ENCODE data around the gene FOXP1.

Gene FOXP1

DNA sequence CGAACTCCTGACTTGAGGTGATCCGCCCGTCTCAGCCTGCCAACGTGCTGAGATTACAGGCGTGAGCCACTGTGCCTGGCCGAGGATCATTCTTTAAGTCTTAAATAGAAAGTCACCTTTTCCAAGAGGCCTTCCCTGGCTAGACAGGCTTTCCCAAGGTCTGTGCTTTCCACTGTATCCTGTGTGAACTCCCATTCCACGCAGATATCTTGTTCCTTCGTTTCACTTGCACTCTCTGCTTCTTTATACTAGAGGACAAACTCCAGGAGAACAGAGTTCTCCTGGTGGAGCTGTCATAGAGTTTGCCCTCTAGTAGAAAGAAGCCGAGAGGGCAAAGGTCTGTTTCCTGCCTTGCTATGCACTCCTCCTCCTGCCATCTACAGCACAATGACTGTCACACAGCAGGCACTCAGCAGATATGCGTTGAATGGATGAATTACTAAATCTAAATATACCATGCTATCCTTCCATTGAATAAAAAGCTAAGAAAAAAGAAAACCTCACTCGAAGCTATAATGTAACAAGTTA lies 211.2 kb downstream of the FOXP1 start:
- DNase-seq (ENCODE audit: low read depth in 2 of 2), result no peak

- DNase-seq (ENCODE audit: low read depth in 2 of 2), result no peak
These were observed 212.2 kb downstream of the FOXP1 start for GRCh38 chr3:71371282-71371681.

DNA sequence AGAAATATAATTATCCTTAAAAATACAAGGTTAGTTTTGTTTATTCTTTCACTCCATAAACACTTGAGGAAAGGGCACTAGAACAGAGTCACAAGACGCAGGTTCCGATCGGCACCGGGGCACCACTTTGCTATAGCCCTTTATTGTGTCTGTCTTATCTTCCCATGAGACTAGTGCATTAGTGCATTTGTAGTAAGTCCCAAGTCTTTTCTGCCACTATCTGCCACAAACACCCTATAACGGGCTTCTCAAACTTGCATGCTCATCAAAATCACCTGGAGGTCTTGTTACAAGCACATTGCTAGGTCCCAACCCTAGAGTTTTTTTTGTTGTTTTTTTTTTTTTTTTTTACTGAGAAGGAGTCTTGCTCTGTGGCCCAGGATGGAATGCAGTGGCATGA lies 213.1 kb downstream of the FOXP1 start:
- no peak for DNase-seq (ENCODE audit: low read depth in 2 of 2)

DNA sequence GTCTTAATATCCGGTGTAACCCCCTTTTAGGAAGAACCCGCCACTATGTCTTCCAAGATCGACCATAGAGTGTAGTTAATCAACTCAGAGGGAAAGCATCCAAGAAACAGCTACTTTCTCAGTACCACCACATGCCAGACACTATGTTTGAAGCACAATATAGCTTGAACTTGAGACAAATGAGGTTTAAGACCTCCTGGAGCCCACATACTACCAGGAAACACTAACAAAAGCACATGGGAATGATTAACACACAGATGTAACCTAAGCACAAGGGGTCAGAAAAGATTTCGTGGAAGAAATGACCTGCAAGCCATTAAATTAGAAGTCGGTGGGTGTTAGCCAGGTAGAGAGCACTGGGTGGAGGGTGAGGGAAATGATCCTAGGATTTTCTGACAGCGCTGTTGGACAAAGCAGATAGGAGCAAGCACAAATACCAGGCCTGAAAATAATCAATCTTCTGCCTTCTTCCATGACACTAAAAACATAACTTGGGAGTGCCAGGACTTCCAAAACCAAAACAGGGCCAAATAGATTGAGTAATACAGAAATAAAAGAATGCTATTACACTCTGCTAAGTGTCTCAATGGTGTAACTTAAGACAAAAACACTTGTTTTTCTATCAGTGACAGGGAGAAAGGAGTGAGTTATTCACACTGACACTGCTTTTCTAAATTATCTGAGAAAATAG lies 213.7 kb downstream of the FOXP1 start:
- DNase-seq (ENCODE audit: low read depth in 2 of 2), result no peak

DNA sequence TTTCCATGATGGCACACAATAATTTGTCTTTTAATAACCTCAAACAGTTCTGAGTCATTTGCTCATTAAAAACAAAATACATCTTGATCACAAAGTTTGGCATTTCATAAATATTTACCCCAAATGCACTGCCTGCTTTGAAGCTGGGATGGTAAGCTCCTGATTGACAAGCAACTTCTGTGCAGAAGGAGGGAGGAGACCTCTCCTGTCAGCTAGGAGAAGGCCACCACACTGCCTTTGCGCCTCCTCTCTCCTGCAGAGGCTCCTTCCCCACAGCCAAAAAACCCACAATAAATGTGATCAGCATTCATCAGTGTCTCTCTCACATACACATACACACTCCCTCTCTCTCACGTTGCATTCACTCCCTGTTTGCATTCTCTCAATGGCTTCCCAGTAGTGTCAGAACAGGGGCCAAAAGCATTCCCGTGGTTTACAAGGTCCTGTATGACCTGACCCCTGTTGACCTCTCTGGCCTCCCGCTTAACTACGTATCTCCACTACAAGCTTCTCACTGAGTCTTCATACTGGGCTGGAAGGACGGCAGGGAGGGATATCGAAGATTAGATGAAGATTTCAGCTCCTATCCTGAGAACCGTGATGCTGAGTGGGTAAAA lies 216.4 kb downstream of the FOXP1 start:
- no peak for DNase-seq (ENCODE audit: low read depth in 2 of 2)

GRCh38 chr3:71361334-71361890 lies 222.1 kb downstream of the FOXP1 start:
- no peak for DNase-seq (ENCODE audit: low read depth in 2 of 2)

- no peak for DNase-seq (ENCODE audit: low read depth in 2 of 2)
These were observed 222.8 kb downstream of the FOXP1 start for GRCh38 chr3:71360764-71361163.

GRCh38 chr3:71360180-71360579 lies 223.3 kb downstream of the FOXP1 start:
- no peak for DNase-seq (ENCODE audit: low read depth in 2 of 2)

- DNase-seq (ENCODE audit: low read depth in 2 of 2), result no peak
These were observed 225.3 kb downstream of the FOXP1 start for GRCh38 chr3:71358243-71358642.

DNA sequence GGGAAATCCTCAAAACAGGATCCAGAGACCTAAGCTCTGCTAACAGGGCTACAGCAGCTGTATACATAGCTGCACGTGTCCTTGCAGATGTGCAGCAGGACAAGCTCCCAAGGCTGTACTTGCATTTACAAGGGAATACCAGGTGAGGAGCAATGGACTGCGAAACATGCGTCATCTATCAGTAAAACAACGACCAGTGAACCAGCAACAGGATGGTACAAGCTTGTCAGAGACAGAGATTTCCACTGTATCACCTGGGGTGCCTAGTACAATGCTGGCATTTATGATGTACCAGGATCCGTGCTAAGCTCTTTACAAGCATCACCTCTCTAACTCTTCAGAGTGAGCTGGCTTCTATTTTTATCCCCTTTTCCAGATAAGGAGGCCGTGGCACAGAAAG lies 227.3 kb downstream of the FOXP1 start:
- no peak for DNase-seq (ENCODE audit: low read depth in 2 of 2)

GRCh38 chr3:71355862-71356261 lies 227.7 kb downstream of the FOXP1 start:
- no peak for DNase-seq (ENCODE audit: low read depth in 2 of 2)

DNA sequence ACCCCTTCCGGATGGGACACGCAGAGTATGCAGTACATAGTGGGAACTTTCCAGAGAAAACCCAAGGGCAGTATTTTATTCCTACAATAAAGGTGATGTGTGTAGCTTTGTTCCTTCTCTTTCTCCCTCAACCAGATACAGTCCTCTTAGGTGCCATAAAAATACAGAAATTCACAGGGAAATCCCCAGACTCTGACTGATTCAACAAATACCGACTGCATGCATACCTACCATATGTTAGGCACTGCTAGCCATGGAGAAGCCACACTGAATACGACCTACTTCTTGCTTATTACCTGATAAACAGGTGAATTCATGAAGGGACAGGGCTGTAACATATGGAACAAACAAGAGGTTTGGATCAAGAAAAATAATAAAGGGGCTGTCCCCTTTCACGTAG lies 228.5 kb downstream of the FOXP1 start:
- DNase-seq (ENCODE audit: low read depth in 2 of 2), result no peak

DNA sequence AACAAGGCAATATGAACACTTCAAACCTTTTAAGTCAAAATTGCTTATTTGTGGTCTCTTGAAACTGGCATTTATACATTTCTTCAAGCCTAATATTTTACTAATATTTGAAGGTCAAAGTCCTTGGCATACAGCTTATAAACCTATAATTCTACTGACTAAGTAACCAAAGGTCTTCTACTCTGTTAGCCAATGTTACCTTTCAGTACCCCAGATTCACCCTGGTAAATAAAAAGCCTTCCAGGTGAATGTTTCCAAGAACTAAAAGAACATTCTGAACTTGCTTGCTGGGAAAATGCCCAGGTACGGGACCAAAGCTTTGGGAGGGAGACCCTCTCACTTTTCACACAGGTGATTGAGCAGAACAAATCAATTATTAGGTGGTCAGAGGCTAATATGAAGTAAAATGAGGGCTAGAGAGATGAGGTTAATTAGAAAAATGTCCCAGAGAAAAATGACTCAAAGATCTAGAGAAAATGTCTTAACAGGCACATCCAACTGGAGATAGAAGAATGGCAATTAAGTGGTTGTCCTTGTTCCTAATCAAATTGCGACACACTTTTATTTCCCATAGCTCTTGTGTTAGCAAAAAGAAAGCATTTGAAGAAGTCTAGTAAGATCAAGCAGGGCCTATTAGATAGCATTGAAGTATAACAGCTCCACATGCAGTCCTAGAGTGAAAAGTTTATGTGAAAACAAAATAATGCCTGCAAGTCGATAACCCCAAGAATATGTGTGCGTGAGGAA lies 232.0 kb downstream of the FOXP1 start:
- DNase-seq (ENCODE audit: low read depth in 2 of 2), result no peak

- DNase-seq (ENCODE audit: low read depth in 2 of 2), result no peak
These were observed 232.5 kb downstream of the FOXP1 start for GRCh38 chr3:71350998-71351397.

DNA sequence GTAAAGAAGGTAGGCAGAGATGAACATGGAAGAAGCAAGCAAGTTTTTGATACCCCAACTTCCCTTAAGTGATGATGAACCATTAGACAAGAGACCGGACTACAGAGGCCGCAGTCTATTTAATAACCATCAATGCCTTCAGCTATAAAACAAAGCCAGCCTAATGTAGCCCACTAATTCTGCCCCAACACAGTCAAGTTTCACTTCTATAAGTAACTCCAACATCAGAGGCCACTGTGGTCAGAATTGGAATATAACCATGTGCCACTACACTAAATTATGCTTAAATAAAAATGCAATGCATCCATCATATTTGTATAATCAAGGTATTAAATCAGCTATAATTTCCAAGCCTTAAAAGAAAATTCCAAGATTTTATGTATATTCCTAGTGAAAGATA lies 234.7 kb downstream of the FOXP1 start:
- no peak for DNase-seq (ENCODE audit: low read depth in 2 of 2)

DNA sequence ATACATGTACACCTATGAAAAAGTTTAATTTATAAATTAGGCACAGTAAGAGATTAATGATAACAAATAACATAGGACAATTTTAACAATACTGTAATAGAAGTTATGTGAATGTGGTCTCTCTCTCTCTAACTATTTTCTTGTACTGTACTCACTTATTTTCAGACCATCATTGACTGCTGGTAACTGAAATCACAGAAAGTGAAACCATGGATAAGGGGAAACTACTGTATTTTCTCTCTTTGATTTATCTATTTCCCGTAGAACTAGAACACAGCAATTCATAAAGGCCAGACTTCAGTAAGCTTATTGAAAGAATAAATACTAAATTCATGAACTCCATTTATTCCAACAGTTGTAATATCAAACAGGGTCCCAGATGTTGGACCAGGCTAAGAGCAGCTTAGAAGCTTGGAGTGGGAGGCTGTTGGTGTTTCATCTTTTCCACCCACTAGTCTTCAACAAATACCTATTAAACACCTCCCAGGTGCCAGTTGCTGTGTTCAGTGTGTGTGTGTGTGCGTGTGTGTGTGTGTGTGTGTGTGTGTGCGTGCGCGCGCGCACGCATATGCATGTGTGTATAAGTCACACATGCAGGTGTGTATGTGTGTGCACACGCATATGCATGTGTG lies 235.4 kb downstream of the FOXP1 start:
- DNase-seq (ENCODE audit: low read depth in 2 of 2), result no peak

- no peak for DNase-seq (ENCODE audit: low read depth in 2 of 2)
These were observed 237.5 kb downstream of the FOXP1 start for GRCh38 chr3:71346061-71346460.

DNA sequence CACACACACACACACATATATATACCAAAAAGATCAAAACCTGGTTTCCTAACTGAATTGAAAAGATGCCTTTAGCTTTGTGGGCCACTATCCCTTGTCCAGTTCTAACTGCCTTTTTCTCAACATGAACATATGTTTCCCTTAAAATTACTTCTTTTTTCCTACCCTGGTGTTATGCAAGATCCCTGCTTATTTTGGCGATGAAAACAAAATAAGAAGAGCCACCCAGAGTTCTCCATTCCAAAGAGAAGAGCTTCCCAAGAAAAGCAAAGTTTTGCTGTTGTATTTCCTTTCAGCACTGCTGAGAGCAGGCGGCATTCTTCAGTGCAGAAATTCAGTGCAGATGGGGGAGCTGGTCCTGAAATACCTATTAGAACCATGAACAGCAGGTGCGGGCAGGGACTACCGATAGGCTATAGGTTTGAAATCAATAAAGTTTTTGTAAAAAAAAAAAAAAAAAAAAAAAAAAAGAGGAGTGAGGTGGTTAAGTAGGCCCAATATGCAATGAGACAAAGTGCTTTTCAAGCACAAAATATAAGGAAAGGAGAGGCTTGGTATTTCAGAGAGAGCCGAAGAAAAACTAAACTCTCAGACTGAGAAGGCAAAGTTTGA lies 238.0 kb downstream of the FOXP1 start:
- DNase-seq (ENCODE audit: low read depth in 2 of 2), result no peak

- DNase-seq (ENCODE audit: low read depth in 2 of 2), result no peak
These were observed 241.8 kb downstream of the FOXP1 start for GRCh38 chr3:71341721-71342120.

- DNase-seq (ENCODE audit: low read depth in 2 of 2), result no peak
These were observed 244.5 kb downstream of the FOXP1 start for GRCh38 chr3:71339049-71339448.

GRCh38 chr3:71332813-71333212 lies 250.7 kb downstream of the FOXP1 start:
- no peak for DNase-seq (ENCODE audit: low read depth in 2 of 2)

DNA sequence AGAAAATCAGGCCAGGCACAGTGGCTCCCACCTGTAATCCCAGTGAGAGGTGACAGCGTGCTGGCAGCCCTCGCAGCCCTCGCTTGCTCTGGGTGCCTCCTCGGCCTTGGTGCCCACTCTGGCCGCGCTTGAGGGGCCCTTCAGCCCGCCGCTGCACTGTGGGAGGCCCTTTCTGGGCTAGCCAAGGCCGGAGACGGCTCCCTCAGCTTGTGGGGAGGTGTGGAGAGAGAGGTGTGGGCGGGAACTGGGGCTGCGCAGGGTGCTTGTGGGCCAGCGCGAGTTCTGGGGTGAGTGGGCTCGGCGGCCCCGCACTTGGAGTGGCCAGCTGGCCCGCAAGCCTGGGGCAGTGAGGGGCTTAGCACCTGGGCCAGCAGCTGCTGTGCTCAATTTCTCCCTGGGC lies 252.6 kb downstream of the FOXP1 start:
- no peak for DNase-seq (ENCODE audit: low read depth in 2 of 2)

Data from stimulated activated CD8-positive, alpha-beta memory T cell treated with anti-CD3 and anti-CD28 coated beads, Interleukin-7, amount 100 ng/mL, for 4 hours (primary cell).